SJSA1 (cell line): ENCODE measurements around the gene ANXA3. TPM values are rescaled to one million over a fixed set of nuclear protein-coding genes. Genes with fewer than 3 reads are reported as not detected.
A peak's percentile ranks its signal among the peaks of the same experiment; 100 is the strongest.

Experiments
- DNase-seq, 2 experiments: peaks; one replicate each; pipeline ENCODE4 v3.0.0-alpha.2; 2015 to 2020; ENCODE audit warnings: low spot score in 2 of 2, low read depth in 1 of 2
- H3K27ac ChIP-seq: fragments of 250-450 bp; sonication (Bioruptor Pico); 2 replicates; pipeline ENCODE4 v1.5.1; 2020; ENCODE audit warnings: mild to moderate bottlenecking, moderate library complexity
- H3K27me3 ChIP-seq: fragments of 250-450 bp; sonication (Bioruptor Pico); replicated peaks from 2 replicates; pipeline ENCODE4 v1.5.1; 2020; ENCODE audit warnings: mild to moderate bottlenecking, moderate library complexity
- H3K36me3 ChIP-seq: fragments of 250-450 bp; sonication (Bioruptor Pico); 2 replicates; pipeline ENCODE4 v1.5.1; 2020; ENCODE audit warnings: mild to moderate bottlenecking
- H3K4me1 ChIP-seq: fragments of 250-450 bp; sonication (Bioruptor Pico); replicated peaks from 2 replicates; pipeline ENCODE4 v1.6.1; 2021; ENCODE audit warnings: mild to moderate bottlenecking
- H3K4me3 ChIP-seq: fragments of 250-450 bp; sonication (Bioruptor Pico); 2 replicates; pipeline ENCODE4 v1.5.1; 2020; ENCODE audit warnings: mild to moderate bottlenecking
- H3K9me3 ChIP-seq: fragments of 250-450 bp; sonication (Bioruptor Pico); replicated peaks from 2 replicates; pipeline ENCODE4 v1.5.1; 2020; ENCODE audit warnings: mild to moderate bottlenecking
- total RNA-seq: library from RNA; depleted of rRNA; stranded (reverse); fragments of >200 nt; shearing (Covaris generic); gene quantifications from 2 replicates; pipeline ENCODE4 v1.2.3, GENCODE V29; 2014

The ANXA3 gene
- total RNA-seq, 1 experiment from 2014 or later = 87.5 TPM

GRCh38 chr4:78599931-78600375 is 48.4 kb downstream of the ANXA3 start:
- H3K27me3 ChIP-seq = no peaks in the 10 kb centered on the region
- H3K4me3 ChIP-seq = no peak overlapping the region
- H3K27ac ChIP-seq = no peak overlapping the region
- H3K4me1 ChIP-seq = no peaks in the 10 kb centered on the region
- DNase-seq = no peak
- H3K36me3 ChIP-seq = peaks cover 58% of the 10 kb centered on the region
- H3K9me3 ChIP-seq = no peaks in the 10 kb centered on the region

- no peaks in the 10 kb centered on the region for H3K9me3 ChIP-seq
- no peaks in the 10 kb centered on the region for H3K27me3 ChIP-seq
- H3K4me3 ChIP-seq = no peak overlapping the region
- H3K36me3 ChIP-seq = peaks cover 64% of the 10 kb centered on the region
- no peak for DNase-seq
- no peak overlapping the region for H3K27ac ChIP-seq
- H3K4me1 ChIP-seq = no peaks in the 10 kb centered on the region
Measured at GRCh38 chr4:78601013-78601412, 49.4 kb downstream of the ANXA3 start.

- no peaks in the 10 kb centered on the region for H3K27me3 ChIP-seq
- peaks cover 69% of the 10 kb centered on the region for H3K36me3 ChIP-seq
- H3K4me3 ChIP-seq = no peak overlapping the region
- no peak overlapping the region for H3K27ac ChIP-seq
- no peaks in the 10 kb centered on the region for H3K9me3 ChIP-seq
- H3K4me1 ChIP-seq = no peaks in the 10 kb centered on the region
- DNase-seq = no peak
Measured at GRCh38 chr4:78602334-78602733, 50.8 kb downstream of the ANXA3 start.

GRCh38 chr4:78603384-78603783 is 51.8 kb downstream of the ANXA3 start:
- H3K27me3 ChIP-seq = no peaks in the 10 kb centered on the region
- no peak overlapping the region for H3K27ac ChIP-seq
- no peaks in the 10 kb centered on the region for H3K9me3 ChIP-seq
- H3K4me1 ChIP-seq = no peaks in the 10 kb centered on the region
- H3K4me3 ChIP-seq = no peak overlapping the region
- H3K36me3 ChIP-seq = peaks cover 66% of the 10 kb centered on the region
- DNase-seq = no peak

- Histone ChIP-seq H3K9me3 (no peaks in the 10 kb centered on the region), H3K36me3 (peaks cover 64% of the 10 kb centered on the region), H3K27me3 (no peaks in the 10 kb centered on the region), H3K27ac (no peak overlapping the region), H3K4me1 (no peaks in the 10 kb centered on the region), H3K4me3 (no peak overlapping the region)
- DNase-seq = no peak
Measured at GRCh38 chr4:78604988-78605387, 53.4 kb downstream of the ANXA3 start.

GRCh38 chr4:78606035-78606434 is 54.5 kb downstream of the ANXA3 start:
- 0 out of 2 replicates have a peak, but pooled peaks cover 3% of the 10 kb centered on the region for H3K4me1 ChIP-seq
- peaks cover 68% of the 10 kb centered on the region for H3K36me3 ChIP-seq
- H3K27me3 ChIP-seq = no peaks in the 10 kb centered on the region
- H3K4me3 ChIP-seq = no peak overlapping the region
- no peak for DNase-seq
- H3K9me3 ChIP-seq = no peaks in the 10 kb centered on the region
- no peak overlapping the region for H3K27ac ChIP-seq

- Histone ChIP-seq H3K4me3 (no peak overlapping the region), H3K4me1 (0 out of 2 replicates have a peak, but pooled peaks cover 3% of the 10 kb centered on the region), H3K36me3 (peaks cover 70% of the 10 kb centered on the region), H3K9me3 (no peaks in the 10 kb centered on the region), H3K27ac (no peak overlapping the region), H3K27me3 (no peaks in the 10 kb centered on the region)
- DNase-seq = no peak
Measured at GRCh38 chr4:78606530-78607095, 55.0 kb downstream of the ANXA3 start.

- DNase-seq = no peak
- 0 out of 2 replicates have a peak, but pooled peaks cover 3% of the 10 kb centered on the region for H3K4me1 ChIP-seq
- no peaks in the 10 kb centered on the region for H3K9me3 ChIP-seq
- peaks cover 60% of the 10 kb centered on the region for H3K36me3 ChIP-seq
- no peak overlapping the region for H3K27ac ChIP-seq
- no peak overlapping the region for H3K4me3 ChIP-seq
- no peaks in the 10 kb centered on the region for H3K27me3 ChIP-seq
Measured at GRCh38 chr4:78608684-78609083, 57.1 kb downstream of the ANXA3 start.

- Histone ChIP-seq H3K4me1 (0 out of 2 replicates have a peak, but pooled peaks cover 3% of the 10 kb centered on the region), H3K27me3 (no peaks in the 10 kb centered on the region), H3K4me3 (no peak overlapping the region), H3K36me3 (peaks cover 54% of the 10 kb centered on the region), H3K9me3 (no peaks in the 10 kb centered on the region), H3K27ac (no peak overlapping the region)
- no peak for DNase-seq
Measured at GRCh38 chr4:78609580-78609979, 58.0 kb downstream of the ANXA3 start.

GRCh38 chr4:78610546-78611214 is 59.1 kb downstream of the ANXA3 start:
- no peaks in the 10 kb centered on the region for H3K27me3 ChIP-seq
- no peaks in the 10 kb centered on the region for H3K9me3 ChIP-seq
- peaks cover 43% of the 10 kb centered on the region for H3K36me3 ChIP-seq
- no peak overlapping the region for H3K4me3 ChIP-seq
- 0 out of 2 replicates have a peak, but pooled peaks cover 3% of the 10 kb centered on the region for H3K4me1 ChIP-seq
- no peak overlapping the region for H3K27ac ChIP-seq
- DNase-seq = no peak

GRCh38 chr4:78611215-78611558 is 59.6 kb downstream of the ANXA3 start:
- Histone ChIP-seq H3K27ac (no peak overlapping the region), H3K27me3 (no peaks in the 10 kb centered on the region)
- DNase-seq = no peak

GRCh38 chr4:78612398-78613178 is 61.0 kb downstream of the ANXA3 start:
- peak in 1 of 2 experiments; percentile 41 for DNase-seq
- Histone ChIP-seq H3K27ac (no peak overlapping the region), H3K36me3 (peaks cover 24% of the 10 kb centered on the region; the same call in 1 of the 2 replicates), H3K4me3 (no peak overlapping the region), H3K4me1 (0 out of 2 replicates have a peak, but pooled peaks cover 3% of the 10 kb centered on the region), H3K9me3 (no peaks in the 10 kb centered on the region), H3K27me3 (no peaks in the 10 kb centered on the region)

More at GRCh38 chr4:78611215-78611558, 59.6 kb downstream of the ANXA3 start:
- 0 out of 2 replicates have a peak, but pooled peaks cover 3% of the 10 kb centered on the region for H3K4me1 ChIP-seq
- H3K4me3 ChIP-seq = no peak overlapping the region
- H3K36me3 ChIP-seq = peaks cover 38% of the 10 kb centered on the region
- H3K9me3 ChIP-seq = no peaks in the 10 kb centered on the region

GRCh38 chr4:78613522-78614321 is 62.2 kb downstream of the ANXA3 start:
- Histone ChIP-seq H3K4me1 (0 out of 2 replicates have a peak, but pooled peaks cover 3% of the 10 kb centered on the region), H3K27me3 (no peaks in the 10 kb centered on the region)

More at GRCh38 chr4:78613522-78614321, 62.2 kb downstream of the ANXA3 start:
- Histone ChIP-seq H3K9me3 (no peaks in the 10 kb centered on the region), H3K36me3 (peaks cover 24% of the 10 kb centered on the region; the same call in 1 of the 2 replicates), H3K27ac (no peak overlapping the region), H3K4me3 (no peak overlapping the region)
- no peak for DNase-seq
